NCI-H1092 treated with DMSO at 0.1 percent for 48 hours (cell line): ENCODE results near the gene PRKAB2.
"Not testable (repeated sequence)": the region's sequence is repeated elsewhere in the genome, so short reads cannot be mapped to it uniquely, and the experiment has no call there.

ENCODE experiments used
- DNase-seq: peaks from one replicate; lab custom pipeline; 2025; lab: John Stamatoyannopoulos, UW

The PRKAB2 gene

DNA sequence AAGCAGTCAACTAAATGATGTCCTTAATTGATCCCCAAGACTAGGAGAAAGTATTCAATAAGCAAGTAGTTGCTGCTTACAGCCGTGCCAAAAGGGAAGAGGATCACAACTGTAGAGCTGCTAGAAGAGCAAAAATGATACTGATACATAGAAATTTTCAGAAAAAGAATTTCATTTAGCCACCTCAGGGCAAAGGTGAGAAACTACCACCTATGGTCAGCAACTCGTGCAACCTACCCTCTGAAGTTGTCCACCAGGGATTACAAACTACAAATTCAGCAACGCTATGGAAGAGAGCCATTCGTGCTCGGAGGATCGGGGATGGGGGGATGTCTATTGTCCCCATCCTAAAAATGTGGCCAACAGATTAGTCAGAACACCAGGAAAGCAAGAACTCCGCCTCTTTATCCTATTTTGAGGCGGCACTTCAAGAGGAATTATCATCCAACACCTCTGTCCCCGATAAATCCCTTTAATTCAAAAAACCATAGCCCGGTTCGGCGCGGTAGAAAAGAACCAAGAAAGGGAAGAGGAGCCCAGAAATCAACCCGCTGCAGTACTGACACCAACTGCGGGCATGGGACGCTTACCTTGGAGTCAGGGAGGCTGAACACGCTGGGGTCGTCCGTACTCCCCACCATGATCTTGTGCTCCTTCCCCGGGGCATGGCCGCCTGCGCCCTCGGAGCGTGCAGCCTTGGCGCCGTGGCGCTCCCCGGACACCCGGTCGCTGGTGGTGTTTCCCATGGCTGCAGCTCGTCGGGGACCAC, 687 bp downstream of the PRKAB2 start:
- DNase-seq = peak; percentile 35

DNA sequence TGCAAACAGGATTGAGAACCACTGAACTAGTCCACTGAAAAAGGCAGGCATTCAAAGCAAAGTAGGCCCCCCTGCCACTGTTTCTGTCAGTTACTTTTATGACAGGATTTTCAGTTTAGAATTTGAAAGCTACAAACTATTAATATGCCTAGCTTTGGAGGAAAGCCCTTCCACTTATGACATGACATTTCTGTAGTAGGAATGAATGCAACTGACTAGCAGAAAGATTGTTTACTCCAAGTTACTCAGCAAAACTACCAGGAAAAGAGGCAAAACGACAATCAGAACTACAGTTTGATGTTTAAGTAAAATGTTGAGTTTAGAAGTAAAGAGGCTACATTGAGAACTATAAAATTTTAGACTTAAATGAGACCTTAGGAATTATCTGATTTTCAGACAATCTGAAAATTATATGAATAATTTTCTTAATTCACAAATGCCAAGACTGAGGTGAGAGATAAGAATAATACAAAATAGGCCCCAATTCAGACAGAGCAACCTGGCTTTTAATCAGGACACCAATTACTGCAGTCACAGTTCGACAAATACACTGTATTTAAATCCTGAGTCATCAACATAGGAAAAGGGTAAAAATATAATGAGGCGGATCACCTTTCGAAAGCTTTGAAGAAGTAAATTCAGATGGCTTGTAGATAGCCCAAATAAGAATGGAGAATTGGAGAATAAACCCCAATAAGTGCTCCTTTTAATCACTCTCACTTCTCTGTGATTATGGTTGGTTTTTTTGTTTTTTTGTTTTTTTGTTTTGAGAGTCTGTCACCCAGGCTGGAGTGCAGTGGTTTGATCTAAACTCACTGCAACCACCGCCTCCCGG, 2.2 kb downstream of the PRKAB2 start:
- DNase-seq = no peak

DNA sequence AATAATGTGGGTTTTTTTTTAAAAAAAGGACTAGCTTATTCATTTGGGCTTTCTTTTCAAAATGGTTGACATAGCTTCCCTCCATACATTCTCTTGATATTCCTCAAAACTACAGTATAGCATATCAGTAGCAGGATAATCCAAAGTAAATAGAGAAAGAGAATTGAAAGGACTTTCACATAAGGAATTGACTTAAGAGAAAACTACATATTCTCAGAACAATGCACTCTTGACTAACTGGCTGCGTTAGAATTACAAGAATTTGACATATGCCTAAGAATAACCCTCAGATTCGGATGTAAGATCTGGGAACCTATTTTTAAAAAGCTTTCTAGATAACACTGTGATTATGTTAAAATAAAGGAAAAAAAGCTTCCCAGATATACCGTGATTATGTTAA, 3.1 kb downstream of the PRKAB2 start:
- DNase-seq = no peak

DNA sequence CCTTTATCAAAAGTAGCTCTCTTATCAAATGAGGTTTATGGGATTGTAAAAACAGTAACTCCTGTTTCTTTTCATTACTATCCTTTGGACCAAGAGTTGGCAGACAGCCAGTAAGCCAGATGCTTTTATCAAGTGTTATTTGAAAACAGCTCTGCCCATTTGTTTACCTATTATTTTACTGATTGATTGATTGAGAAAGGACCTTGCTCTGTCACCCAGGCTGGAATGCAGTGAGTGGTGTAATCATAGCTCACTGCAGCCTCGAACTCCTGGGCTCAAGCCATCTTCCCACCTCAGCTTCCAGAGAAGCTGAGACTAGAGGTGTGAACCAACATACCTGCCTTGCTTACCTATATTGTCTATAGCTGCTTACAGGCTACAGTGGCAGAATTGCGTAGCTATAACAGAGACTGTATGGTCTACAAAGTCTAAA, 3.6 kb downstream of the PRKAB2 start:
- DNase-seq = peak; percentile 8

DNA sequence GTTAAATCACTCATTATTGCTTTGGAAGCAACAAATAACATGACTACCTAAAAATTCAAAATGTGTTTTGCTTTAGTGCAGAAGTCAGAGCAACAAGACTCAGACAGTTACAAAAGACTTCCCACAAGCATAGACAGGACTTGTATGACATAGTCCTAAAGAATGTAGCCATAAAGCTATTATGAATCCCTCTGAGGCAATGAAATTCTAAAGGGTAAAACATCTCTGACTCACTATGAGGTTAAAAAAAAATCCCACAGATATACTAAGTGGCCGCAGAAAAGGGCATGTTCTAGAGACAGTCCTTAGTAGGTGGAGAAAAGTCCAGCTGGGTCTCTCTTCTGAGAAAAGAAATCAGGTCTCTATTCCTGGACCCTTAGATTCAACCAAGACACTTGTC, 4.9 kb downstream of the PRKAB2 start:
- no peak for DNase-seq

DNA sequence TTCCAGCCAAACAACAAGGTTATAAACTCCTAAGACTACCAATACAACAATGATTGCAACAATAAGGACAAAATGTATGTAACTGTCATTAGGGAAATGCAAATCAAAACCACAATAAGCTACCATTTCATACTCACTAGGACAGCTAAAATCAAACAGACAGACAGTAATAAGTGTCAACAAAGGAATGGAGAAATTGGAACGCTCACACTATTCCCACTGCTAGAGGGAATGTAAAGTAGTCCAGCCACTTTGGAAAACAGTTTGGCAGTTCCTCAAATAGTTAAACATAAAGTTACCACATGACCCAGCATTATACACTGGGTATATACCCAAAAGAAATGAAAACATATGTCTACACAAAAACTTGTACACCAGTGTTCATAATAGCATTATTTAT, 9.3 kb downstream of the PRKAB2 start:
- DNase-seq = no peak

GRCh38 chr1:147162093-147162492, 10.2 kb downstream of the PRKAB2 start:
- no peak for DNase-seq

- DNase-seq = not testable (repeated sequence)
Measured at GRCh38 chr1:147157116-147157515, 15.2 kb downstream of the PRKAB2 start.

DNA sequence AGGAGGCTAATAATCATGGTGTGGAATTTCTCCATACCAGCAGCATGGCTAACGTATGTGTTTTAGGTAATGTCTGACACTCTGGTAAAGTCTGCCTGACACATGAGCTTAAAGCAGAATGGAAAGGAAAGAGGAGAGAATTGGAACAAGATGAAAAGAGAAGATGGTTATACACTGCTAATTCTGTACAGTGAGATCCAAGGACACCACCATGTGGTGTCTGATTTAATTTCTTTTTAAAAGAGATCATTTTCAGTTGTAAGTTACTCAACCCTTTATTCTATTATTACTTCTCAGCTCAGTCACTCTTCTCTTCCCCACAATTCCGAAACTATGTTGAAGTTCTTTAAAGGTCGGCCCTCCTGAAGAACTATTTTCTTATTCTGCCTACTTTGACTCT, 15.6 kb downstream of the PRKAB2 start:
- DNase-seq = no peak

DNA sequence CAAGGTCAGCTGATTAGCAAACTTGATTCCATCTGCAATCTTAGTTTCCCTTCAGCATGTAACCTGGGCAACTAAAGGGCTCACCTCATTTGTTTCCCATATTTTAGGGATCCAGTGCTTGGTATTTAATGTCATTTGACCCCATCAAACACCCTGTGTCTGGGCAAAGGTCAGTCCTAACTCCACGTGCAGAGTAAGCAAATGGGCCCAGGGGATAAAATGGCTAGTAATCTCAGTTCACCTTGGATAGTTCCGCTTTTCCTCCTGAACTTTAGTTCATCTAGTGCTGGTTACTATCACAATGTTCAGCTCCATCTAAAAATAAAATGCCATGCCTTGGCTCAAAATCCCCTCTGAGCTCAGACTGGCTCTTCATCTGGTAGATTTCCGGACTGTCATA, 19.5 kb downstream of the PRKAB2 start:
- DNase-seq = no peak

DNA sequence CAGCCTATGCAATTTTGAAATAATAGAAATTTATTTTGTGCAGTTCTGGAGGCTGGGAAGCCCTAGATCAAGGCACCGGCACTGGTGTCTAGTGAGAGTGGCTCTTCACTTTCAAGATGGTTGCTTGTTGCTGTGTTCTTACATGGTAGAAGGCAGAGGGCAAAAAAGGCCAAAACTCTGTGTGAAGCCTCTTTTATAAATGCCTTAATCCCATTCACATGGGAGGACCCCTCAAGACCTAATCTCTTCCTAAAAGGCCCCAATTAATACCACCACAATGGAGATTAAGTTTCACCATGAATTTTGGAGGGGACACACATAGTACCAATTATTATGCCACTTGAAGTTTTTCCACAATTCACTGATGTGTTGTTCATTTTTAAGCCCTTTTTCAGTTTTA, 21.0 kb downstream of the PRKAB2 start:
- no peak for DNase-seq

GRCh38 chr1:147142886-147143285, 29.4 kb downstream of the PRKAB2 start:
- DNase-seq = no peak

DNA sequence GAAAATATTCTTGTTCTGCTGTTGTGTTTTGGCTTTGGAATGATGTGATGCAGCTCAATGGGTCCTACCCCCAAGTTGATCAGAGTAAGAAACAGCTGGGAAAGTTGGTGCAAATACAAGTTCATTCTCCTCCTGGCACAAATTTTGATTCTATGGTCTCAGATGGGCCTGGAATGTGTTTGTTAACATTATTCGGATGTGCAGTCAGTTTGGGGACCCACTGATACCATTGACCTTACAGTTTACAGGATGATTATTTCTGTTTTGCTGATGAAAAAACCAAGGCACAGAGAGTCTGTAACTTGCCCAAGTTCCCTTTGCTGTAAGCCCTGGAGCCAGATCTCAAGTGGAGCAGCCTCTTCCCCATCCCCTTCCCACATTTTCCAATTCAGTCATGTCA, 41.5 kb downstream of the PRKAB2 start:
- DNase-seq = not testable (repeated sequence)

GRCh38 chr1:147129116-147129873, 43.0 kb downstream of the PRKAB2 start:
- DNase-seq = no peak

- no peak for DNase-seq
Measured at GRCh38 chr1:147124266-147124665, 48.0 kb downstream of the PRKAB2 start.

- no peak for DNase-seq
Measured at GRCh38 chr1:147117109-147117508, 55.2 kb downstream of the PRKAB2 start.

GRCh38 chr1:147115496-147115895, 56.8 kb downstream of the PRKAB2 start:
- DNase-seq = no peak

- DNase-seq = not testable (repeated sequence)
Measured at GRCh38 chr1:147115079-147115478, 57.2 kb downstream of the PRKAB2 start.

DNA sequence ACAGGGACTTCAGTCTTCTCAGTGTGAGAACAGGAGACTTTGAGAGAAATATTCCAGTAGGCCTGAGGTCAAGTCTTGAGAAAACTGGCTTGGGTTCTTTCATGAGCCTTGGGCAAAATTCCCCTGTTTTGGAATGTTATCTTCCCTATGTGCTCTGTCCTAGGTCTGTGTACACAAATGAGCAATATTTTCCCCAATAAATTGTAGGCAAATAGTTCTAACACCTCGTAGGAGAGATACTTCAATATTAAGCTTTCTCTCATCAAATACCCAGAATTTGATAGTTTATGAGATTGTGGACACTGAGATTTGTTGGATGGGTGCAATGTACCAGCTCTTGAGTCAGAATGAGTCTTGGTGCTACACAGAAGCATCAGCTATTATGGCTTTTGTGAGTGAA, 57.9 kb downstream of the PRKAB2 start:
- not testable (repeated sequence) for DNase-seq

DNA sequence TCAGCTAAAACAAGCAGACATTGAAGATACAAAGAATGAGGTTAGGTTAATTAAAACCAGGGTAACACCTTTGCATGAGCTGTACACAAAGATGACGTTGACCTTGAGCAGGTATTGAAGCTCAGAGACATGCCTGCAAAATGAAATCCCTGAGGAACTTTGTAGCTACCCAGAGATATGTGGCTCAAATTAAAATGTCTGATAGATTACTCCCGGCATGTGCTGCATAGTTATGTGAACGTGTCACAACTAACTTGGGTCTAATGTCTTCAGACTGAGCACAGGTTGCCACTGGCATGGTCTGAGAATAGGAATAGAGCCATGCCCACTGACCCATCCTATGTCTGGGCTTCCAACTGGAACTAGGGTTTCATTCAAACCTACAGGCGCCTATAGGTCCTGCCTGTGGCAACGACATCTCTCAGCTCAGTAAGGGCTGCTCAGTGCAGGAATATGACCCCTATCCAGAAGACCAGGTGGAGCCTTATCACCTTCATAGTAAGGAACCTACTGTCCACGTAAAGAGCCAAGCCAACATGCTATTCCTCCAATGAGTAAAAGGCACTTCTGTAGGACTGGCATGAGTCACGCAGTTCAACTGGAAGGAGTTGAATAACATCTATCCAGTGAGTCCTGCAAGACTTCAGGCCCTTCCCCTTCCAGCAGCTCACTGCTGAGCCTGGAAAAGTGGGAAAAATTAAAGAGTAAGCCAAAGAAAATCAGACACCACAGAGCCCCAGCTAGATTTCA, 60.7 kb downstream of the PRKAB2 start:
- no peak for DNase-seq

- DNase-seq = no peak
Measured at GRCh38 chr1:147110872-147111271, 61.4 kb downstream of the PRKAB2 start.

- DNase-seq = no peak
Measured at GRCh38 chr1:147110434-147110833, 61.8 kb downstream of the PRKAB2 start.
